Epithelial cell of proximal tubule (primary cell): ENCODE data around the gene MTMR6. TPM values are rescaled to one million over a fixed set of nuclear protein-coding genes. Genes with fewer than 3 reads are reported as not detected.

Source experiments
- DNase-seq: peaks from one replicate; pipeline ENCODE4 v3.0.0-alpha.2; 2011; ENCODE audit warnings: low read depth
- H3K4me3 ChIP-seq: 2 replicates; pipeline ENCODE4 v1.5.1; 2011; ENCODE audit warnings: low read depth, mild to moderate bottlenecking, low read length
- total RNA-seq: library from RNA; depleted of rRNA; stranded (reverse); fragments of >200 nt; gene quantifications from 2 replicates; pipeline ENCODE4 v1.2.3, GENCODE V29; 2015
- TF ChIP-seq, protein P1 (sequence below): conservative IDR thresholded peaks from 2 replicates; pipeline ENCODE4 v1.5.1; 2012; ENCODE audit warnings: low read depth, mild to moderate bottlenecking, low read length

MTMR6 gene
- total RNA-seq, 1 donor from 2014 or later: 21.7 TPM

DNA sequence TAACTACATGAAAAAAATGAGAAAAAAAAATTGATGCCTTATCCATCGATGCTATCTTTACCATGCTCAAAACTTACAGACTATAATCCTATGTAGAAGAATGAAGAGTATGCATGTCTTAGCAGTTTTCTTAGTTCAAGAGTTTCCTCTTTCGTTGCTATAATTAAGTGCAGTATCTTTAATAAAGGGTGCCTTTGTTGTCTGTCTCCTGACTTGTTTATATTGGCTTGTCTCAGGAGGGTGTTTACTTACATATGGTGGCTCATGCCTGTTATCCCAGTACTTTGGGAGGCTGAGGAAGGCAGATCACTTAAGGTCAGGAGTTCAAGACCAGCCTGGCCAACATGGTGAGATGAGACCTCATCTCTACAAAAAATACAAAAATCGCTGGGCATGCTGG is 44.3 kb downstream of the MTMR6 start:
- no peak for DNase-seq
- no peak overlapping the region for H3K4me3 ChIP-seq
- TF ChIP-seq, protein P1, sequence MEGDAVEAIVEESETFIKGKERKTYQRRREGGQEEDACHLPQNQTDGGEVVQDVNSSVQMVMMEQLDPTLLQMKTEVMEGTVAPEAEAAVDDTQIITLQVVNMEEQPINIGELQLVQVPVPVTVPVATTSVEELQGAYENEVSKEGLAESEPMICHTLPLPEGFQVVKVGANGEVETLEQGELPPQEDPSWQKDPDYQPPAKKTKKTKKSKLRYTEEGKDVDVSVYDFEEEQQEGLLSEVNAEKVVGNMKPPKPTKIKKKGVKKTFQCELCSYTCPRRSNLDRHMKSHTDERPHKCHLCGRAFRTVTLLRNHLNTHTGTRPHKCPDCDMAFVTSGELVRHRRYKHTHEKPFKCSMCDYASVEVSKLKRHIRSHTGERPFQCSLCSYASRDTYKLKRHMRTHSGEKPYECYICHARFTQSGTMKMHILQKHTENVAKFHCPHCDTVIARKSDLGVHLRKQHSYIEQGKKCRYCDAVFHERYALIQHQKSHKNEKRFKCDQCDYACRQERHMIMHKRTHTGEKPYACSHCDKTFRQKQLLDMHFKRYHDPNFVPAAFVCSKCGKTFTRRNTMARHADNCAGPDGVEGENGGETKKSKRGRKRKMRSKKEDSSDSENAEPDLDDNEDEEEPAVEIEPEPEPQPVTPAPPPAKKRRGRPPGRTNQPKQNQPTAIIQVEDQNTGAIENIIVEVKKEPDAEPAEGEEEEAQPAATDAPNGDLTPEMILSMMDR: no peak

DNA sequence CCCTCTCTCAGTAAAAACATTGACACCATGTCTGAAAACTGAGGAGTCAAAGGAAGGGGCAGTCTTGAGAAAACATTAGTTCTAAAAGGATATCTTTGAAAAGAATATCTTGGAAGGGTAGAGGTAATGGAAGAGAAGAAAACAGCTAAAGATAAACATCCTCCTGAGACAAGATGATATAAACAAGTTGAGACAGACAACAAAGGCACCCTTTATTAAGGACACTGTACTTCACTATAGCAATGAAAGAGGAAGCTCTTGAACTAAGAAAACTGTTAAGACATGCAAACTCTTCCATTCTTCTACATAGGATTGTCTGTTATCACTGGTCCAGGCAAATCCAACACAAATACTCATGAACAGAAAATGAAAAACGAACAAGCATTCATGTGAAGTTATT is 46.3 kb downstream of the MTMR6 start:
- TF ChIP-seq, protein P1: no peak
- H3K4me3 ChIP-seq: no peak overlapping the region
- no peak for DNase-seq

DNA sequence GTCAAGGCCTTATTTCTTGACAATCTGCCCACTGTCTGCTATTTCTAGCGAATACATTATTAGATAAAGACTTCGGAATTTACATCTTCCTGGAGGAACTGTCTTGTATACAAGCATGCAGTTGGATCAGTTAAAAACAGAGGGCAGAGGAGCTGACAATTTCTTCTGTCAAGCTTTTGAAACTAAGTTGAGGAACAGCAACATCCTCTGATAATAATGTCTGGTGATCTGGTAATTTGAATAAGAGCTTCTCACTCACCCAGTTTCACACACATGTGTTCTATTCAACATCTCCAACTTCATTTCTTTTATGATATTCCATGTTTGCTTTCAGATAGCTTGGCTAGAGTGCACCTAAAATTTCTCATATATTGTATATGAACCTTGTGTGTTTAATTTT is 50.2 kb downstream of the MTMR6 start:
- no peak overlapping the region for H3K4me3 ChIP-seq
- no peak for DNase-seq
- TF ChIP-seq, protein P1: no peak

DNA sequence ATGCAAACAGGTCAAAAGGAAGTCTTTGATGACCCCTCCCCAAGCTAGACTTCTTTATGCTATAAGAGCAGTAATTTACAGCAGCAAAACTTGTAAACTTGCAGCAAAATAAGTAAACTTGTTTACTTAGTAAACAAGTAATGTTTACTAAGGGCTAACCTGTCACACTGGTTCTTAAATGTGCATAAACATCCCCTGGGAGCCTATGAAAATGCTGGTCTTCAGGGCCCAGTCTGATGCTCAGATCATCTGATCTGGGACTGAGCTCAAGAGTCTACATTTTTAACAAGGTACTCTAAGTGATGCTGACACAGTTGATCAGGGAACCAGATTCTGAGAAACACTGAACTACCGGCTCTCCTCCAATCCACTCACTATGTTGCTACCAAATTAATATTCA is 53.4 kb downstream of the MTMR6 start:
- no peak for DNase-seq
- TF ChIP-seq, protein P1: no peak
- no peak overlapping the region for H3K4me3 ChIP-seq

DNA sequence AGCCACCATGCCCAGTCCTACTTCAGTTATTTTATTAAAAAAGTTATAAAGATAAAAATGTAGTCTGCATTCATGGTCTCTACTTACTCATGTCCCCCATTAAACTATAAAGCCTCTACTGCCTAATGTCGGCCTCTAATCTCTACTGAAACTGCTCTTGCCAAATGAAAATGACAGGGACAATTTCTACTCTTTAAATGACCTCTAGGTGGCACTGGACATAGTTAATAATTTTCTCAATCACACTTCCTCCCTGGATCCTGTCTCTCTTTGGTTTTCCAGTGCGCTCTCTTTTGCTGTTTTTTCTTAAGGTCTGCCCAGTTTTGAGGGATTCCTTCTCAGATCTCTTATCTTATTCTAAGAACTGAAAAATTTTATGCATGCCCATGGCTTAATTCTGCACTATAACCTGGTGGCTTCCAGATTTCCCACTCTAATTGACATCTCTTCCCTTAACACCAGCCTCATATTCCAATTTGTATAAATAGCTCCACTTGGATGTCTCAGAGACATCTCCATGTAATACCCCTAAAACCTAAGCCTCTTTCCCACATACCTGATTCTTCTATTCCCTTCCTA is 54.3 kb downstream of the MTMR6 start:
- DNase-seq: no peak
- H3K4me3 ChIP-seq: no peak overlapping the region
- TF ChIP-seq, protein P1: peak; percentile 65

DNA sequence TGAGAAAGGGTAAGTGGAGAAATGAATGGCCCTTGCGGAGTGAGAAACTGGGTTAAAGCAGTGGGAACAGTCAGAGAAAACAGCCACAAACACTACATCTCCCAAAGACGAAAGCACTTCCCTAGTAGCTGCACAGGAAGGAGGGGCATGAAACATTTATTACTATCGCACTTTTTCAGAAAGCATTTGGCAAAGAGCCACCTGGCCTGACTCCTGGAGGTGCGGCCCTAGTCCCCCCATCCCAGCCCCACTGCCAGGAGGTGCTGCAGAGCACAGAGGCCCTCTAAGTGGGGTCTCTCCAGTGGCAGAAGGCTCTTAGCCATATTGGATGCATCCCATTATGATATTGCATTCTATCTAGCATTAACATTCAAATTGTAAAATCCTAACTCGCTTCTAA is 55.8 kb downstream of the MTMR6 start:
- no peak overlapping the region for H3K4me3 ChIP-seq
- no peak for DNase-seq
- TF ChIP-seq, protein P1: no peak

DNA sequence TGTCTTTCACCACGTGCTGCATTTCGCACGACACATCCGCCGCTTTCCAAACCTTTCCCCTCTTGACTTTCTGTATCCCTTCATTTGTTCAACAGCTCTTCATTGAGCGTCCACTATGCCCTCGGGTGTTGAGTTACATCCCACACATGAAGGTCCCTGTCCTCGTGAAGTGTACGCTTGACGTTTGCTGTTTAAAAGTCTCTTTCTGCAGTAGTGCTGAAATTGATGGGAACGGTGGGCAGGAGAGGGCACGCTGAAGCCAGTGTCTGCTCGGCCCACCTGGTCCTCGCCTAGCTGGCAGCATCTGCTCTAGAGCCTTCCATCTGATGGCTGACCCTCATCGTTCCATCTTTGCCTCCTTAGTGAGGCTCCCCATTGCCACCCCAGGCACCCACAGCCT is 59.6 kb downstream of the MTMR6 start:
- no peak overlapping the region for H3K4me3 ChIP-seq
- DNase-seq: no peak
- TF ChIP-seq, protein P1: no peak
